H1 (cell line): ENCODE measurements around the gene PRKCSH. TPM values are rescaled to one million over a fixed set of nuclear protein-coding genes. Genes with fewer than 3 reads are reported as not detected.

Experiments used
- BCL11A ChIP-seq, 2 experiments: IDR thresholded peaks; one replicate each; pipeline ENCODE4 v1.6.1; 2011; ENCODE audit warnings: low read depth in 2 of 2, low read length in 2 of 2, mild to moderate bottlenecking in 2 of 2
- CEBPB ChIP-seq: IDR thresholded peaks from 2 replicates; pipeline ENCODE4 v1.6.1; 2012; ENCODE audit warnings: low read depth, low read length
- EGR1 ChIP-seq: IDR thresholded peaks from 2 replicates; pipeline ENCODE4 v1.6.1; 2011; ENCODE audit warnings: low read depth, low read length, borderline replicate concordance
- EP300 ChIP-seq, 2 experiments: IDR thresholded peaks; 1 replicate in 1 of 2; 2 replicates in 1 of 2; pipeline ENCODE4 v1.6.1; 2011 to 2012; ENCODE audit warnings: low read depth in 2 of 2, low read length in 2 of 2, mild to moderate bottlenecking in 2 of 2, borderline replicate concordance in 1 of 2, inconsistent platforms in 1 of 2, moderate library complexity in 1 of 2
- EZH2 ChIP-seq: fragments of 200-600 bp; sonication (generic); IDR thresholded peaks from 2 replicates; pipeline ENCODE4 v1.7.1; 2012; ENCODE audit warnings: low read depth, mild to moderate bottlenecking, moderate library complexity, low read length, inconsistent platforms; ENCODE audit not compliant: severe bottlenecking
- GTF2F1 ChIP-seq: IDR thresholded peaks from 2 replicates; pipeline ENCODE4 v1.6.1; 2012; ENCODE audit warnings: low read depth, low read length, improper control_type of control experiment, borderline replicate concordance
- JUN ChIP-seq: IDR thresholded peaks from 2 replicates; pipeline ENCODE4 v1.6.1; 2011; ENCODE audit warnings: low read depth, mild to moderate bottlenecking, improper control_type of control experiment, low read length
- KDM4A ChIP-seq: IDR thresholded peaks from one replicate; pipeline ENCODE4 v1.7.1; 2012; ENCODE audit warnings: low read depth, mild to moderate bottlenecking, moderate library complexity, low read length, inconsistent platforms; ENCODE audit not compliant: severe bottlenecking
- NANOG ChIP-seq: IDR thresholded peaks from 2 replicates; pipeline ENCODE4 v1.6.1; 2011; ENCODE audit warnings: low read length, low read depth, mild to moderate bottlenecking, inconsistent platforms; ENCODE audit not compliant: insufficient read depth, poor library complexity, severe bottlenecking
- PHF8 ChIP-seq: fragments of 200-600 bp; sonication (generic); conservative IDR thresholded peaks from 2 replicates; pipeline ENCODE4 v1.7.1; 2012; ENCODE audit warnings: low read depth, mild to moderate bottlenecking, inconsistent platforms, low read length, moderate library complexity
- POU5F1 ChIP-seq: IDR thresholded peaks from 2 replicates; pipeline ENCODE4 v1.6.1; 2011; ENCODE audit warnings: low read depth, mild to moderate bottlenecking, low read length, moderate library complexity
- RBBP5 ChIP-seq: IDR thresholded peaks from 2 replicates; pipeline ENCODE4 v1.7.1; 2012; ENCODE audit warnings: low read depth, mild to moderate bottlenecking, inconsistent platforms, low read length, moderate library complexity, borderline replicate concordance
- RXRA ChIP-seq: IDR thresholded peaks from 2 replicates; pipeline ENCODE4 v1.6.1; 2011; ENCODE audit warnings: low read depth, mild to moderate bottlenecking, low read length, moderate library complexity; ENCODE audit not compliant: insufficient read depth
- SIN3A ChIP-seq, 2 experiments: IDR thresholded peaks in 1 of 2; conservative IDR thresholded peaks in 1 of 2; 2 replicates each; pipeline ENCODE4 v1.6.1; 2011 to 2012; ENCODE audit warnings: low read length in 2 of 2, improper control_type of control experiment in 1 of 2, low read depth in 1 of 2, mild to moderate bottlenecking in 1 of 2
- SIRT6 ChIP-seq: IDR thresholded peaks from one replicate; pipeline ENCODE4 v1.7.1; 2012; ENCODE audit warnings: low read length, inconsistent platforms
- SP2 ChIP-seq: IDR thresholded peaks from 2 replicates; pipeline ENCODE4 v1.6.1; 2012; ENCODE audit warnings: mild to moderate bottlenecking, low read length, inconsistent platforms
- SRF ChIP-seq: IDR thresholded peaks from 2 replicates; pipeline ENCODE4 v1.6.1; 2011; ENCODE audit warnings: mild to moderate bottlenecking, low read depth, low read length, moderate library complexity
- SUZ12 ChIP-seq: fragments of 200-600 bp; sonication (generic); IDR thresholded peaks from 2 replicates; pipeline ENCODE4 v1.6.1; 2012; ENCODE audit warnings: mild to moderate bottlenecking, inconsistent platforms, low read length, moderate library complexity, mixed read lengths
- TBP ChIP-seq: IDR thresholded peaks from 2 replicates; pipeline ENCODE4 v1.6.1; 2011; ENCODE audit warnings: low read depth, low read length, improper control_type of control experiment
- TCF12 ChIP-seq: IDR thresholded peaks from 2 replicates; pipeline ENCODE4 v1.6.1; 2011; ENCODE audit warnings: low read depth, mild to moderate bottlenecking, low read length
- polyA plus RNA-seq, 7 experiments: library from polyadenylated mRNA; depleted of rRNA in 3 of 7; stranded (reverse) in 5 of 7; unstranded in 2 of 7; fragments of >200 nt in 5 of 7; fragments of 200-250 nt in 2 of 7; gene quantifications; 1 replicate in 5 of 7; 2 replicates in 1 of 7; 4 replicates in 1 of 7; pipeline versions ENCODE4 v1.2.1 to v1.2.3, GENCODE V29; 2011 to 2013; ENCODE audit warnings: missing spikeins in 2 of 7, mixed read lengths in 2 of 7
- total RNA-seq: library from RNA; stranded (reverse); fragmentation: NEBNext Ultra II Directional; extraction: Animal tissue kit (Norgen Biotek cat#: 25700); gene quantifications from 2 replicates; pipeline ENCODE4 v1.2.1, GENCODE V29; 2021
- TF ChIP-seq, protein P1 (sequence below): IDR thresholded peaks from 2 replicates; pipeline ENCODE4 v1.6.1; 2011; ENCODE audit warnings: low read depth, mild to moderate bottlenecking, low read length; ENCODE audit not compliant: insufficient read depth
- TF ChIP-seq, protein P2 (sequence below): IDR thresholded peaks from 2 replicates; pipeline ENCODE4 v1.6.1; 2011; ENCODE audit warnings: low read length, improper control_type of control experiment

Gene PRKCSH
- total and polyA plus RNA-seq, 2 of the 8 experiments (the other 6 are each of a cell fraction or from before 2014, with no cell fraction given) = 97.2 to 337 TPM

DNA sequence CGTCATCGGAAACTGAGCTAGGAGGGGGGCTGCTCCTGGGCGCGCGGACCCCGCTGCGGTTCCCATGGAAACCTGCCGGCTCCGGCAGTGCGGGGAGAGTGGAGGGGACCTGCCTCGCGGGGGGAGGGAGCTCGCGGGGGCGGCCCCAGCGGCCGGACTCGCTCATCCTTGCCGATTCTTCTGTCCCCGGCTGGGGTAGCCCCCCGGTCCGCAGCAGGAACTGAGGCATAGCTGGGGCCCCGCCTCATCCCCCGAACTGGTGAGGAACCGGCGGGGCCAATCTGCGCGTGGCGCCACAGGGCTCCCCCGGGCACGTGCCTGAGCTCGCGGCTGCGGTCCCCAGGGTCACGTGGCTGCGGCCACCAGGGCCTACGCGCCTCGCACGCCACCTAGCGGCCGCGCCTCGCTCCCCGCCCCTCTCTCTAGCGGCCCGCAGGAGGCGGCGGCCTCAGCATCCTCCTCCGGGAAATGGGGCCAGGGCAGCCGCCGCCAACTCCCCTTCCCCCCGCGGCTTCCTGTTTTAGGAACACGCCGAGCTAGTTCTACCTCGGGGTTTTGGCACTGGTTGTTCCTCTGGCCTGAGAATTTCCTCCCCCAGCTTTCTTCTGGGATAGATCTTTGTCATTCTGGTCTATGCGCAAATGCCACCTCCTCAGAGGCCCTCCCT lies 47.1 kb downstream of the PRKCSH start (continued):
- no peak for TF ChIP-seq SP2
- no peak for TF ChIP-seq POU5F1
- TF ChIP-seq SUZ12 = no peak
- TF ChIP-seq, protein P1, sequence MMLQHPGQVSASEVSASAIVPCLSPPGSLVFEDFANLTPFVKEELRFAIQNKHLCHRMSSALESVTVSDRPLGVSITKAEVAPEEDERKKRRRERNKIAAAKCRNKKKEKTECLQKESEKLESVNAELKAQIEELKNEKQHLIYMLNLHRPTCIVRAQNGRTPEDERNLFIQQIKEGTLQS = peak; percentile 96
- no peak; a peak in 1 of 4 replicates for TF ChIP-seq SIN3A (conservative IDR thresholded peaks at IDR 0.05 in 1 of 2, IDR thresholded peaks at IDR 0.05 in 1 of 2; ENCODE audit: low read depth in 1 of 2, low read length in 2 of 2)
- TF ChIP-seq GTF2F1 = peak; percentile 82; the same call in 1 of the 2 replicates
- no peak for TF ChIP-seq EGR1
- no peak for TF ChIP-seq JUN
- no peak for TF ChIP-seq RXRA
- no peak for TF ChIP-seq SIRT6
- TF ChIP-seq, protein P2, sequence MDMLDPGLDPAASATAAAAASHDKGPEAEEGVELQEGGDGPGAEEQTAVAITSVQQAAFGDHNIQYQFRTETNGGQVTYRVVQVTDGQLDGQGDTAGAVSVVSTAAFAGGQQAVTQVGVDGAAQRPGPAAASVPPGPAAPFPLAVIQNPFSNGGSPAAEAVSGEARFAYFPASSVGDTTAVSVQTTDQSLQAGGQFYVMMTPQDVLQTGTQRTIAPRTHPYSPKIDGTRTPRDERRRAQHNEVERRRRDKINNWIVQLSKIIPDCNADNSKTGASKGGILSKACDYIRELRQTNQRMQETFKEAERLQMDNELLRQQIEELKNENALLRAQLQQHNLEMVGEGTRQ = peak; percentile 97
- 0 out of 2 replicates have a peak, but pooled peaks have one; percentile 64 for TF ChIP-seq RBBP5
- peak; percentile 2; the same call in 1 of the 2 replicates for TF ChIP-seq CEBPB
- TF ChIP-seq TBP = no peak; the same call in 1 of the 2 replicates
- no peak for TF ChIP-seq EZH2
- no peak for TF ChIP-seq SRF
- TF ChIP-seq NANOG = no peak
- TF ChIP-seq PHF8 = no peak
- TF ChIP-seq KDM4A = no peak
- TF ChIP-seq BCL11A (IDR thresholded peaks at IDR 0.05; ENCODE audit: low read depth in 2 of 2, low read length in 2 of 2) = no peak
- 0 out of 2 replicates have a peak, but pooled peaks have one; percentile 9 for TF ChIP-seq TCF12
- TF ChIP-seq EP300 (IDR thresholded peaks at IDR 0.05; ENCODE audit: borderline replicate concordance in 1 of 2, low read depth in 2 of 2, low read length in 2 of 2) = peak in 1 of 2 experiments; percentile 53; a peak in 1 of 3 replicates
